Stimulated activated CD4-positive, alpha-beta T cell treated with anti-CD3 and anti-CD28 coated beads, Interleukin-2, amount 100 ng/mL, for 24 hours (primary cell): Measurements from ENCODE around the gene TMEM229A.
A peak's percentile ranks its signal among the peaks of the same experiment; 100 is the strongest.
"Not testable (repeated sequence)": the region's sequence is repeated elsewhere in the genome, so short reads cannot be mapped to it uniquely, and the experiment has no call there.

Experiments used
- DNase-seq, 2 donors: peaks; one replicate each; pipeline ENCODE4 v3.0.0-alpha.2; 2020

TMEM229A gene

DNA sequence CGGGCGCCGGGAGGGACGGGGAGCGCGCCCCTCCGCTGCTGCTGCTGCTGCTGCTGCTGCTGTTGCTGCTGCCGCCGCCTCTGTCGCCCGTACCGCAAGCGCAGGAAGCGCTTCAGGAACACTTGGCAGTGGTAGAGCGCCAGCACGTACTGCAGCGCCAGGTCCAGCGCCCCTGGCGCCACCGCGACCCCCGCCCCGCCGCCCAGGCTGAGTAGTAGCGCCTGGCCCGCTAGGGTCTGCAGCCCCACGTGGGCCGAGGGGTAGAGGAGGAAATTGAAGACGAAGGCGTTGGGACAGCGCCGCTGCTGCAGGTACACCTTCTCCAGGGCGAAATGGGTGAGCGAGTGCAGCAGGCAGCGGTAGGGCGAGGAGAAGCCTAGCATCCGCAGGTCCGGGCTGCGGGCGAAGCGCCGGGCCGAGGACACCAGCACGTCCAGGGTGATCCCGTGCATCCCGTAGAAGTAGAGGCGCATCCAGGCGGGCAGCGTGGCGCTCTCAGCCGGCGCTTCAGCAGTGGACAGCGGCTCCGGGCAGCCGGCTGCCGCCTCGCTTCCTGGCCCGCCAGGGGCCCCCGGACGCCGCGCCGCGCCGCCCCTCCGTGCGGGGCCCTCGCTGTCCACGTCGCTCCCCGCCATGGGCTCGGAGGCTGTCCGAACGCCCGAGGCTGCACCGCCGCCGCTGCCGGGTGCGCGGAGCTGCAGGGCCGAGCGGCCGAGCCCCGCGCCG, at the start of gene TMEM229A:
TSS of gene TMEM229A (minus strand) at position 699 of the 726 bp plus-strand sequence. CDS start at position 635, 64 bp downstream.
- peak in 1 of 2 donors; percentile 9 for DNase-seq

DNA sequence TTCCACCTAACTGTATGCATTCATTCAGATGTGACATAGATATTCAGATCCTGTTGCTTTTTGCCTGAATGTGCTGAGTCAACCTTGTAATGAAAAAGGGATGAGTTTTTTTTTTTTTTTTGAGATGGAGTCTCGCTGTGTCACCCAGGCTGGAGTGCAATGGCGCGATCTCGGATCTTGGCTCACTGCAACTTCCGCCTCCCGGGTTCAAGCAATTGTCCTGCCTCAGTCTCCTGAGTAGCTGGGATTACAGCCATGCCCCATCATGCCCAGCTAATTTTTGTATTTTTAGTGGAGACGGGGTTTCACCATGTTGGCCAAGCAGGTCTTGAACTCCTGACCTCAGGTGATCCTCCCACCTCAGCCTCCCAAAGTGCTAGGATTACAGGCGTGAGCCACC, 49.4 kb upstream of the TMEM229A start:
- DNase-seq = not testable (repeated sequence)

DNA sequence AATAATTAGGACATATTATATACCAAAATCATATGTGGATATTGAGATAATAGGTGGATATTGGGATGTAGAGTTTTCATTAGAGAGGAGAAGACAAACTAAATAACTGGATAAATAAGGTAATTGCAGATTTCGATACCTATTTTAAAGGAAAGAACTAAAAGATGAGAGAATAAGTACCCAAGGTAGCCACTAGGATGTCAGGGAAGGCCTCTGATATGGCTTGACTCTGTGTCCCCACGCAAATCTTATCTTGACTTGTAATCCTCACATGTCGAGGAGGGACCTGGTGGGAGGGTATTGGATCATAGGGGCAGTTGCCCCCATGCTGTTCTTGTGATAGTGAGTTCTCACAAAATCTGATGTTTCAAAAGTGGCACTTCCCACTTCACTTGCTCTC, 44.7 kb upstream of the TMEM229A start:
- no peak for DNase-seq

DNA sequence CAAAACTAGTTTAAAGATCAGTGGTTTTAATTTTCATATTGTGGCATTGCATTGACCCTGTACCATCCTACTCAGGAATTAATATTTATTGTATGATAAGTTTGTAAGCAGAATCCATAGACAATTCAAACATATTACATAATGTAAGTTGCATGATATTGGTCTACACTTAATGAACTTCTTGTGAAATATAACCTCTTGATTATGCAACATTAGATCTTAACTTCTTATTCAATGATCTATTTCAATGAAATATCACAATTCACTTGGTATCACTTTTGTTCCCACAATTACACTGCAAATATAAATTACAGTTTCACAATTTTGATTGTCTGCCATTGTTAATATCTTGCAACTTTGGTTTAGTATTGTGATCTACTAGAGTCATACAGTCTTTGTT, 44.0 kb upstream of the TMEM229A start:
- DNase-seq = no peak

DNA sequence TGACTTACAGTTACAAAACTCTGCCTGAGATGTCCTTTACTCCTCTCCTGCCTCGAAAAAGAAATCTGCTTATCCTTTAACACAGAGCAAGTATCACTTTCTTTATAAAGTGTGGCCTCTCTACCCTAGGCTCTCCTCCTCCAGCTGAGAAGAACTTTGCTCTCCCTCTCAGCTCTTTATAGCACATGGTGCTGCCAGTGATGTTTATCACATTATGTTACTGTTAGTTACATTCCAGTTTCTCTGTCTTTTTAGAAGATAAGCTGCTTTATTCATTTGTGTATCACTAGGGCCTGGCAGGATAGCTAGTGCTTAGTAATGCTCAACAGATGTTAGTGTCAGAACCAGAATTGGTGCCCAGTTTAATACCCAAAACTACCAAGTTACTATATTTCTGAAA, 41.1 kb upstream of the TMEM229A start:
- no peak for DNase-seq

DNA sequence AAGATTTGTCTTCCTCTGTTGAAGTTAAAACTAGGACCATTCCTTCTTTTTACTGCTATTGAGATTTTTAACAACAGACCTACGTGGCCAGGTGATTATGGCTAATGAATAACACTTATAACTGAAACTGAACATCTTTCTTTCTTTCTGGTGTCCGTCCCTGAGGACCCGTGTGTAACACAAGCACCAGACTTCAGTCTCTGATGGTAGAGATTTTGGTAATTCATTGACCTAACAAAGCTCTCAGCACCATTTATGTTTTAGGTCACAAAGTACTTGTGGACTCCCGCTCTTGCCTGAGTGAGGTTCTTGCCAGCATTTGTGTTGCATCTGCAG, 40.4 kb upstream of the TMEM229A start:
- DNase-seq = no peak

DNA sequence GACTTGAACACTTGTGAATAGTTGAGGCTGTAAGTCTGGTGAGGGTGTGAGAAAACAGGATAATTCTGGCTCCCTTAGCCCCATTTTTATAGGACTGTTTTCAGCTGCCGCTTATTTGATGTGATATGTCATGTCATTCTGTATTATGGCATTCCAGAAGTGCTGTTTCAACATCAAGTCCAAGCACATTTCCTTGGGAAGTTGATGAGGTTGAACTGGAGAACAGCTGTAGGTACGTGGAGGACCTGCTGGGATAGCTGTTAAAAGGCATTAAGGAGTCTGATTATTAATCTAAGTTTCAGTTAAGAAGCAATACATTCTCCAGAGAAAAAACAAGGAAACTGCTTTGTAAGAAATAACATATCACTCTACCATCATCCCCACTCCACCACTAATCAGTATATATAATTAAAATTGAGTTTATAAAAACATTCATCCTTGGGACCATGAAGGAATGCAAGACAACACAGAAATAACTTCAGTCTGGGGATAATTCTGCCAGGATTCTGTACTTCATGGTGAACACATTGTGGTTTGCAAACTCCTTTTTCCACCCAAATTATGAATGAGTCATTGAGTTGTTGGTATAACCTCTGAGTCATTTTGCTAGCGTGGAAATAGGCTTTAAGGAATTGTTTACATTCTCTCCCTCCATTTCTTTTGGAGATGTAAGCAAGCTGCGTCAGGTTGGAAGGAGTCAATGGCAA, 39.9 kb upstream of the TMEM229A start:
- DNase-seq = no peak

DNA sequence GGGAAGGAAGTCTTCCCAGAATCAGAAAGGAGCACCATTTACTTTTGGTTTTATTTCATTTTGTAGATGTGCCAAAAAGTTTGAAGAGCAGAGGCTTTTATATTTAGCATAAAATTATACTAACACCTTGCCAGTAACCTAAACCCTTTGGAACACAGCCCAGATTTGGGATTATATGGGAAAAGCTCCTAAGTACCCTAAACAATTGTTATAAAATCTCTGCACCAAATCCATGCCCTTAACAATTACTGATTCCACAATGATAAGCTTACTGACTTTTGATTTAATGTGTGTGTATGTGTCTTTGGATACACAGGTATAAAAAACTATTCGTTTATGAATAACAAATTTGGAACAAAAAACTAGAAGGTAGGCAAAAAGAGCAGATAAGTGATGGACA, 39.0 kb upstream of the TMEM229A start:
- DNase-seq = no peak

DNA sequence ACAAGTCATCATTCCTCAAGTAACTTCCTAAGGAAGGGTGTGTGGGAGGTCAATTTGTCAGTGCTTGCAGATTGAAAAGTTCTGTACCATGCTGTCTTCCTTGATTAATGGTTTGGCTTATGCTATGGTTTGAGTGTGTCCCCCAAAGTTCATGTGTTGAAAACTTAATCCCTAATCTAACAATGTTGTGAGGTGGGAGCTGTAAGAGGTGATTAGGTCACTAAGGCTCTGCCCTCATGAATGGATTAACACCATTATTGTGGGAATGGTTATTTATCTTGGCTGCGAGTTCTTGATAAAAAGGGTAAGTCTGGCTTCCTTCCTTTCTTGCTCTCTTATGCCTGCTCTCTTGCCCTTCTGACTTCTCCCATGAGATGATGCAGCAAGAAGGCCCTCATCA, 29.3 kb upstream of the TMEM229A start:
- no peak for DNase-seq

DNA sequence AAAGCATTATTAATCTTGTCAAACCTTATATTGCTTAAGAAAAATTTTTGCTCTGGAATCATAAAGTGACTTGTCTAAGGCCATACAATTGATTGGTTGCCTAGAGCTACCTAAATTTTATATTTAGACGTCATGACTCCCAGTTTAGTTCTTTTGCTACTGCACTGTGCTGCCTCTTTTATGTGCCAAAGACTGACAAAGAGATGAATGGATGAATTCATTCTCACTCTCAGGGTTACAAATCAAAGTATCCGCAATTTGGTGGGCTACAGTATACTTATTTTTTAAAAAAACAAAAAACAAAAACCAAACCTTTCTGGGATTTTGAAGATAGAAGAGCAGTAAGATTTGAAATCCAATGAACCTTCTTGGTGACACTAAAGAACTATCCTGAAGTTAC, 27.7 kb upstream of the TMEM229A start:
- DNase-seq = no peak

DNA sequence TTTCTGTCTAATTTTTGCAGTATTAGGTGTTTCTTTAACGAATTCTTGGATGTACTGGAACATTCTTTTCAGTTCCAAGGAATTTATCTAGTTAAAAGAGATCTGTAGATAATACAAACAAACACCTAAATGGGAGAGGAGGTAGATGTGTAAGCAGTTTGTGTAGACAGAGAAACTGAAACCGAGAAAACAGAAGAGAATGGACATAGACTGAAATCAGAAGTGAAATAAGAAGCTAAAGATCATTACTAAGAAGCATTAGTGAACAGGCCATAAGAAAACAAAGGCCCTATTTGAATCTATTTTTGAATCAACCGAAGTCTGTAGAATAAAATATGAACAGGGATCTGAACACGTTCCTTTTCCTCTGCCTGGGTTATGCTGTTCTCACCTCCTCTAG, 26.5 kb upstream of the TMEM229A start:
- DNase-seq = no peak

DNA sequence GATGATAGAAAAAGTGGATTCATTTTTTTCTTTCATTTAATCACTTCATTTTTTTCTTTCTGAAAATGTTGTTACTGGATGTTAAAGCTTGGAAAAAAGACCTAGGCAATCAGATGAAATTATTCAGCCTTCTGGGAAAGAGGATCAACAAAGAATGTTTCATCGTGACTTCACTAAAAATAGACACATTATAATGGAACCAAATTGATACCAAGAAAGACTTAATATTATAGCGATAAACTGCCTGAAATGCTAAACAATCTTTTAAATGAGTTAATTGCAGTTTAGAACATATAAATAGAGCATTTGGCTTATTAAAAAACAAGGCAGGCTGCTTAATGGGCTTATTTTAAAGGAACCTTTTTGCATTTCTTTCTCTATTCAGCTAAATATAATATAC, 25.6 kb upstream of the TMEM229A start:
- DNase-seq = no peak

DNA sequence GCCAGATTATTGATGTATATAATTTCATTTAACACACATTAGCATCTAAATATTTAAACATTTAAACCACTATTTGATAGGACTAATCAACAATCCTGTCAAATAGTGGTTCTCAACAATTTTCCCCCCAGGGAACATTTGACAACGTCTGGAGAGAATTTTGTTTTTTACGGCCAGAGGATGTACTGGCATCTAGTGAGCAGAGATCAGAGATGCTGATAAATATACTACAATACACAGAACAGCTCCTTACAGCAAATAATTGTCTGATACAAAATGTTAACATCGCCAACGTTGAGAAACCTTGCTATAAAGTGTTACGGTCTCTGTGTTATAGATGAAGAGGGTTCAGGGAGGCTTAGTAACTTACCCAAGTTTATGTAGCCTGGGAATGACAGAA, 25.0 kb upstream of the TMEM229A start:
- DNase-seq = no peak

DNA sequence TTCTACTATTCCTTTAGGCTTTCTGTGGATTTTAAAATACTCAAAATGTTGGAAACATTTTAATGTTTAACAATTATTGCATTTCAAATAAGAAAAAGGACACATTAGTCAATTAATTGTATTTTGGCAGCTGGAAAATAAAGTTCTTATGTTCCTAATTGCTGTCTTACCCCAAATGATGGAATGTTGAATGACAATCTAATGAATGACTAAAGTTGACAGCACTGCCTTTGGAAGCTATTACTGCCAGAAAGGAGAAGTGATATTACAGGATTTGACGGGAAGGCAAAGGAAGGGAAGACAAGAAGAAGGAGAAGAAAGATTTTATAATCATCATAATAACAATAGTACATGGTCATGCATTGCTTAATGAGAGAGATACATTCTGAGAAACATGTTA, 23.4 kb upstream of the TMEM229A start:
- no peak for DNase-seq

DNA sequence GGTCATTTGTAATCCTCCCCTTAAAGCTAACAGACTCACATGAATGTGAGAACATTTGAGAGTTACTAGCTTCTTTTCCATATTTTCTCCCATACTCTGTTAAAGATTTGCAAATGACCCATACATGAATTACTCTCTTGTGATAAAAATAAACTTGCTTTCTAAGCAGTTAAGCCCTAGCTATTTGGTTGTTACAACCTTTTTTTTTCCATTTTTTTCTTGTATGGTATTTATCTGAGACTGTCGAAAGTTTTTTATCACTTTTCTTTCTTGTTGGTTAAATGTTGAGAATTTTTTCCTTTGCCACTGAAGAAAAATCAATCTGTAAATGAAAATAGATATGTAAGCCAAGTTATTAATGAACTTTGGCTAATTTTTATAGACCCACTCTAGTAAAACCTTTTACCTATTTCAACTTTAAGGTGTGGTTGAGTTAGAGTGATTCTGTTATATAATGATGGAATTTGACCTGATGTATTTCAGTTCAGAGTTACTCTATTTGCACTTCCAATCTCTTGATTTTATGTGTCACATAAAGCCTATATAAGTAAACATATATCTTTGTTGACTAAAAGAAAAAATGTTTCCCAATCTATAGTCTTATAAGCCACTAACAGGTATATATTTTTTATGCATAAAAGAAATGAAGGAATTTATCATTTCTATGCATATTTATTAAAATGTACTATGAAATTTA, 19.0 kb upstream of the TMEM229A start:
- no peak for DNase-seq

DNA sequence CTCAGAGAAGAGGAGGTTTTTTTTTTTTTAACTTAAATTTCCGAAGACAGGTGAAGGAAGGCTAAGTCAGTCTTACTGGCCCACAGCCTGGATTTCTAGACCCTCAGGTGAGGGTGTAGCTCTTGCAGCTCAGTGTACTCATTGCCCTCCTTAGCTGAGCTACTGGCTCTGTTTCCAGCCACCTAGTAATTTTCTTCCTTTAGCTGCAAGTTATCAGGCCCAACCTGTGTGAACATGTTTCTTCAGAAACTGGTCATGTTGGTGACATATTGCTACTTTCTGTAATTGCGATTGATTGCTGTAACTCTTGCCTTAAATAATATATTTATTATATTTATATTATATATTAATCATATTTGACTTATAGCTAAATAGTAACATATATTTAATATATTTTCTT, 10.0 kb upstream of the TMEM229A start:
- no peak for DNase-seq

DNA sequence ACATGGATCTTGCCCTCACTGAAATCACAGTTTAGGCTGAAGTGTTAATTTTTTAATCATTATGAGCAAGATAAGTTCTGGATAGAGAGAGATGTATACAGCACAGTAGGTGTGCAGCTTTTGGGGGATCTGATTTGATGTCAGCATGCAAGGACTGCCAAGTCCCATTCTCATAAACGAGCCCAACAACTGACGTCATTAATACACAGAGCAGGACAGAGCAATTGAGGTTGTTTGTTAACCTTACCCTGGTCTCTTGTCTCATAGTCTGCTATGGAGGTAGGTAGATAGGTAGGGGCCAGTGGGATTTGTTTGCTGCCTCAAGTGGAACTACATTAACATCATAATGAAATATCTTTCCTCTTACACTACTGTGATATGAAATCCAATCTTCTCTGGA, 8.6 kb upstream of the TMEM229A start:
- no peak for DNase-seq

DNA sequence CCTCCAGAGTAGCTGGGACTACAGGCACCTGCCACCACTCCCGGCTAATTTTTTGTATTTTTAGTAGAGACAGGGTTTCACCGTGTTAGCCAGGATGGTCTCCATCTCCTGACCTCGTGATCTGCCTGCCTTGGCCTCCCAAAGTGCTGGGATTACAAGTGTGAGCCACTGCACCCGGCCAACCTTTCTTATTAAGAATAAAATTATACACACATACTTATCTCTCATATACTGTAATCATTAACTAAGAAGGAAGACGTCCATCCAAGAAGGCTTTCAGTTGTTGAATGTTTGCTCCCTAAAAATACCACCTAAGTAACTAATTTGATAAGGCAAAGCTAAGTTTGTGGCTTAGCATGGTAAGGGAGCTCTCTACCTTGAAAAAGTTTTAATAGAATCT, 5.0 kb upstream of the TMEM229A start:
- not testable (repeated sequence) for DNase-seq

DNA sequence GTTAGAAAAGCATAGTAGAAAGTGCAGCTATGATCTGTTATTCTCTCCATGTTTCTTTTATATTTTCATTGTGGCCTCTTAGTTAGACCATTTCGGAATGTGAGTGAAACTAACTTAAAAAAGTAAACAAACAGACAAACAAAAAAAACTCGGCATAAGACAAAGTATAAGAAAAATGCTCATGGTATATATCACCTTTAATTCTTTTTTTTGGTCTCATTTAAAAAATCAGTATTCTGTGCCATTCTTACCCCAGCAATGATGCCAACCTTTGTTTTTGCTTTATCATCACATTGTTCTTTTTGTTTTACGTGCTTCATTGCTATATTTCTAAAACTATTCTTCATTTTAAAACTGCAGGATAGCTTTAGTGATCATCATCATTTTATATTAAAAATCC, 2.8 kb upstream of the TMEM229A start:
- DNase-seq = no peak

DNA sequence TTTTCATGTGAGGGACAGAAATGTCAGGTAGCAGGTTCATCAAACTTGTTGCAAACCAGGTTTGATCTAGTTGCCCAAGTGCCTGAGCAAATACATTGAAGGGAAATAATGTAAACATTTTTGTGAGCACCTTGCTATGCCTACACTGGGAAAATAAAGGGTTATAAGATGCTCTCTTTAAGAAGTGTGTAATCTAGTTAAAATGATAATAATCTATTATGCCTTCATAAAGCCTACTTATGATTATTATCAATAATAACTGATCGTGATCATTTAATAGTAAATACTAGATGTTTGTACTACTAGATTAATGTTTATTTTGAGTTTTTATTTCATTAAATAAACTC, 1.9 kb upstream of the TMEM229A start:
- no peak for DNase-seq

DNA sequence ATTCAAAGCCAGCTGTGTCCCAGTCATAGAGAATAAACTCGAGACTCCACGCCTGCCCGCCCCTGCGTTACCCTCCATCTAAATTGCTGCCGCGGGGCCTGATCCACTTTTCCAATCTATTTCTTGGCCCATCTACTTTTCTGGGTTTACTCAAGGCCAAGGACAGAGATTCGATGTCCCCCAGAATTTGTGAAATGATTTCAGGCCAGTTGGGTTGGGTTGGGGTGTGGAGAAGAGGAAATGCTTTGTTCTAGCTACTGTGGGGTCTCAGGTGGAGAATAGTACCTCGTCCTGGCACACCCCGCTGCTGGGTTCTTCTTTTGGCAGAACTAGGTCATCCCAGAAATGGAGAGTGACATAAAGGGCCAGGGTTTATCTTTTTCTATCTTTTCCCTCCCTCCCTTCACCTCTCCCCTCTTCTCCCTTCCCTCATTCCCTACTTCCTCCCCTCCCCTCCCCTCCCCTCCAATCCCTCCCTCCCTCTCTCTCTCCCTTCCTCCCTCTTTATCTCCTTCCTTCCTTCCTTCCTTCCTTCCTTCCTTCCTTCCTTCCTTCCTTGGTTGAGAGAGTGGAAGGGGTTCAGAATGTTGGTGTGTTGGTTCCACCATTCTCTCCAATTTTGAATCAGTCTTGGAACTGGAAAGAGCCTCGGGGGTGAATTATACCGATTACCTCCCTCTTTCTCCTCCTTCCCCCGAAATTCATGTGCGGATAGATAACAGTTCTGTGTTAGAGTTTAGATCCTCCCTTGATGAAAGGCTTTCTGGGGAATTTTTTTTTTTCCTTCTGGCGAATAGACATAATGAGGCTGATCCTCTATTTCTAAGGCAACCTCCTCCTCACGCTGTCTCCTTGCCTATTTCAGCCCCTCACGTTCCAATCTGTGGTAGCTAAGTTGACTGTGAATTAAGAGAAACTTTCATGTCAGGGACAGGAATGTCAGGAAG, 1.2 kb upstream of the TMEM229A start:
- no peak for DNase-seq

DNA sequence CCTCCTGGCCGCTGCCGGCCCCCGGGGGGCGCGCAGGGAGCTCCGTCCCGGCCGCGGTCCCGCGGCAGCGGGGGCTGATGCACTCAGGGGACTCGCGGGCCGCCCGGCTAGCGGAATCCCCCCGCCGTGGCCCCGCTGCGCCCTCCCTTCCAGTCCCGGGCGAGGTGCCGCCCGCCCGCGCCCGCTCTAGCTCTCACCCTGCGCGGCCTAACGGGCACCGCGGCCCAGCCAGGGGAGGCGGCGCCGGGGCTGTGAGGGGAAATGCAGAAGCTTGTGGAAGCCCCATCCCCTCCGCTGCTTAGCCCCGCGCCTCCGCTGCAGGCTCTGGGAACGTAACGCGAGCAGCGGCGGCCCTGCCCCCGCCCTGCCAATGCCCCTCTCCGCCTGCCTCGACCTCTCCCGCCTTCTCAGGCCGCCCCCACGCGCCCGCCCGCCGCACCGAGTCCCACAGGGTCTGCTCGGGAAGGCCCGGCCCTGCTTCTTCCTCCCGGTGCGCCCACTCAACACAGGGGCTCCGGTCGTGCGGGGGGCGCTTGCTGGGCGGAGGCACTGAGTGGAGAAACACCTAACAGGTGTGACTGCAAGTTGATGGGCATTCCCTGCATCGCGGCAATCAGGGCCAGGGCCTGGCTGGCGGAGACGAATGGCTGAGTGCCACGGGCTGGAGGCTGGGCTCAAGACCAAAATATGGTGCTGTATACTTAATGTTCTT, 384 bp upstream of the TMEM229A start:
- peak in 1 of 2 donors; percentile 4 for DNase-seq
